GM12878 (cell line): ENCODE measurements around the gene LIN7B. TPM values are rescaled to one million over a fixed set of nuclear protein-coding genes. Genes with fewer than 3 reads are reported as not detected.

Experiments
- ATAC-seq: fragments of 200-7000 bp; cut with Tn5 transposase; 3 replicates; pipeline ENCODE4 v1.9.1; 2020; ENCODE audit warnings: mild to moderate bottlenecking, moderate library complexity
- BruUV-seq: library from RNA; stranded (reverse); fragments of 400-500 nt; replicated peaks from 2 replicates; lab custom pipeline; 2021; lab: Mats Ljungman, UMichigan
- CTCF ChIA-PET: fragments of 300-600 bp; sonication (Branson Sonifier 250); formaldehyde crosslinking; extraction: SDS; loops from one replicate; lab custom pipeline; 2021; ENCODE audit warnings: inconsistent platforms; lab: Yijun Ruan, JAX
- POLR2A ChIA-PET: fragments of 350-600 bp; formaldehyde crosslinking; extraction: SDS; loops from one replicate; lab custom pipeline; 2021; ENCODE audit warnings: inconsistent platforms; lab: Charles Lee
- RAD21 ChIA-PET: fragments of 300-600 bp; sonication (Branson Sonifier 250); formaldehyde crosslinking; loops from one replicate; lab custom pipeline; 2023; ENCODE audit warnings: antibody characterized with exemption; ENCODE audit not compliant: unreplicated experiment; lab: Charles Lee
- SMC1A ChIA-PET: fragments of 300-600 bp; sonication (Branson Sonifier 250); formaldehyde crosslinking; loops from one replicate; lab custom pipeline; 2023; ENCODE audit not compliant: unreplicated experiment, uncharacterized antibody; lab: Charles Lee
- DNase-seq: peaks from one replicate; pipeline ENCODE4 v3.0.0-alpha.2; 2011; ENCODE audit warnings: low read depth, low spot score
- FAIRE-seq: peaks from 3 replicates; lab custom pipeline; 2011; peaks lifted over from hg19 to GRCh38; lab: Jason Lieb, UNC
- H2AFZ ChIP-seq: 2 replicates; pipeline ENCODE4 v1.6.0; 2011; ENCODE audit warnings: low read depth, low read length, control low read depth; ENCODE audit not compliant: control insufficient read depth
- H3K27ac ChIP-seq: 2 replicates; pipeline ENCODE4 v1.5.1; 2011; ENCODE audit warnings: control low read depth; ENCODE audit not compliant: control insufficient read depth, insufficient read depth
- H3K27me3 ChIP-seq, 2 experiments: replicated peaks in 1 of 2; 2 replicates each; pipeline versions ENCODE4 v1.6.0 to v1.6.1; 2011; ENCODE audit warnings: low read length in 1 of 2; ENCODE audit not compliant: control insufficient read depth in 2 of 2, insufficient read depth in 2 of 2
- H3K36me3 ChIP-seq, 2 experiments: 2 replicates each; pipeline ENCODE4 v1.5.1; 2011; ENCODE audit warnings: low read length in 1 of 2; ENCODE audit not compliant: control insufficient read depth in 2 of 2, insufficient read depth in 2 of 2
- H3K4me1 ChIP-seq: 2 replicates; pipeline ENCODE4 v1.6.1; 2011; ENCODE audit warnings: mild to moderate bottlenecking, low read length, moderate library complexity, mixed read lengths; ENCODE audit not compliant: control insufficient read depth, insufficient read depth
- H3K4me2 ChIP-seq: 2 replicates; pipeline ENCODE4 v1.6.0; 2011; ENCODE audit warnings: control low read depth; ENCODE audit not compliant: control insufficient read depth, insufficient read depth
- H3K4me3 ChIP-seq: fragments of 200-600 bp; sonication (generic); 2 replicates; pipeline ENCODE4 v1.5.1; 2016
- H3K79me2 ChIP-seq: 2 replicates; pipeline ENCODE4 v1.6.0; 2011; ENCODE audit warnings: low read length; ENCODE audit not compliant: control insufficient read depth, insufficient read depth
- H3K9ac ChIP-seq: 2 replicates; pipeline ENCODE4 v1.8.0; 2011; ENCODE audit warnings: low read length, control low read depth, mixed read lengths; ENCODE audit not compliant: control insufficient read depth, insufficient read depth
- H3K9me3 ChIP-seq: replicated peaks from 3 replicates; pipeline ENCODE4 v1.5.1; 2011; ENCODE audit warnings: mild to moderate bottlenecking, low read length; ENCODE audit not compliant: control insufficient read depth, insufficient read depth
- H4K20me1 ChIP-seq: 2 replicates; pipeline ENCODE4 v1.6.0; 2011; ENCODE audit not compliant: control insufficient read depth, insufficient read depth
- ATF2 ChIP-seq: IDR thresholded peaks from 2 replicates; pipeline ENCODE4 v1.6.1; 2012; ENCODE audit warnings: low read length, inconsistent platforms
- POLR2A ChIP-seq: IDR thresholded peaks from 2 replicates; pipeline ENCODE4 v1.6.1; 2011; ENCODE audit warnings: low read depth, mild to moderate bottlenecking, low read length
- TCF12 ChIP-seq: IDR thresholded peaks from 2 replicates; pipeline ENCODE4 v1.6.1; 2011; ENCODE audit warnings: low read depth, mild to moderate bottlenecking, low read length
- YY1 ChIP-seq: IDR thresholded peaks from 2 replicates; pipeline ENCODE4 v1.6.1; 2011; ENCODE audit warnings: low read depth, mild to moderate bottlenecking, low read length
- WGBS: methylation state at CpG from one replicate; pipeline ENCODE4 v1.1.6; 2016; ENCODE audit warnings: low lambda C conversion rate; ENCODE audit not compliant: insufficient replicate concordance, insufficient coverage; ENCODE audit errors: missing lambda C conversion rate; 5-methylcytosine and 5-hydroxymethylcytosine counted together
- in situ Hi-C: fragments of 300-500 bp; cut with MboI; formaldehyde crosslinking; loops from 9 replicates; pipeline ENCODE4 v1.14.3; 2018; ENCODE audit warnings: mixed read lengths
- intact Hi-C: fragments of 100-400 bp; cut with micrococcal nuclease; formaldehyde crosslinking; loops from one replicate; pipeline ENCODE4 v1.14.2; 2022; ENCODE audit not compliant: unreplicated experiment
- polyA plus RNA-seq, 11 experiments: library from polyadenylated mRNA; depleted of rRNA in 4 of 11; unstranded in 6 of 11; stranded (reverse) in 5 of 11; fragments of >200 nt; fragmentation: Nextera tagmentation in 4 of 11; fragmentation: Illumina TruSeq in 1 of 11; extraction: Ambion mirVana in 4 of 11; extraction: Trizol in 1 of 11; gene quantifications; 1 replicate in 1 of 11; 2 replicates in 10 of 11; pipeline versions ENCODE4 v1.2.1 to v1.2.3, GENCODE V29; 2011 to 2016; ENCODE audit warnings: inconsistent platforms in 2 of 11, missing spikeins in 2 of 11, low read depth in 1 of 11
- total RNA-seq, 4 experiments: library from RNA; depleted of rRNA in 3 of 4; stranded (reverse); fragments of >200 nt in 3 of 4; fragmentation: Illumina TruSeq in 1 of 4; extraction: Trizol in 1 of 4; gene quantifications; 2 replicates each; pipeline versions ENCODE4 v1.2.1 to v1.2.3, GENCODE V29; 2013 to 2021
- TF ChIP-seq, protein P1 (sequence below): IDR thresholded peaks from 2 replicates; pipeline ENCODE4 v1.6.1; 2011; ENCODE audit warnings: borderline replicate concordance, low read depth, mild to moderate bottlenecking, moderate library complexity, mixed read lengths, low read length; ENCODE audit not compliant: insufficient read depth; ENCODE audit errors: extremely low read length

Gene LIN7B
- total and polyA plus RNA-seq, 10 of the 15 experiments (the other 5 are each of a cell fraction or from before 2014, with no cell fraction given), result 0.15 to 3.5 (median 1.6) TPM; not detected in 2

GRCh38 chr19:49160450-49161189, 46.5 kb downstream of the LIN7B start:
- H3K9ac ChIP-seq, result no peak overlapping the region
- POLR2A ChIA-PET, result interaction anchor here (0.5 kb wide), 1 partner anchor 85 kb away, joined by 5 read pairs; no protein-coding TSS in a partner anchor

More at GRCh38 chr19:49160450-49161189, 46.5 kb downstream of the LIN7B start:
- no peak overlapping the region for H3K4me3 ChIP-seq
- no peak for ATAC-seq
- ChIA-PET SMC1A (no interaction called here), CTCF (interaction anchor here (0.9 to 1.6 kb wide), 2 partner anchors 14 to 38 kb away, joined by 3 read pairs; no protein-coding TSS in a partner anchor), RAD21 (no interaction called here)
- no peaks in the 10 kb centered on the region for H3K36me3 ChIP-seq
- H3K79me2 ChIP-seq, result no peaks in the 10 kb centered on the region
- DNase-seq, result no peak
- H3K9me3 ChIP-seq, result no peaks in the 10 kb centered on the region
- peaks cover 0 to 5% of the 10 kb centered on the region in 2 experiments; a peak in 3 of 4 replicates for H3K27me3 ChIP-seq
- intact Hi-C loops (no loop called here), in situ Hi-C loops (no loop called here)
- H4K20me1 ChIP-seq, result no peaks in the 10 kb centered on the region
- H2AFZ ChIP-seq, result no peak overlapping the region
- H3K27ac ChIP-seq, result no peak overlapping the region
- 37% methylated on average over 11 of the region's 13 CpGs for WGBS
- no peak for FAIRE-seq
- no peak overlapping the region for H3K4me2 ChIP-seq
- TF ChIP-seq, protein P1, sequence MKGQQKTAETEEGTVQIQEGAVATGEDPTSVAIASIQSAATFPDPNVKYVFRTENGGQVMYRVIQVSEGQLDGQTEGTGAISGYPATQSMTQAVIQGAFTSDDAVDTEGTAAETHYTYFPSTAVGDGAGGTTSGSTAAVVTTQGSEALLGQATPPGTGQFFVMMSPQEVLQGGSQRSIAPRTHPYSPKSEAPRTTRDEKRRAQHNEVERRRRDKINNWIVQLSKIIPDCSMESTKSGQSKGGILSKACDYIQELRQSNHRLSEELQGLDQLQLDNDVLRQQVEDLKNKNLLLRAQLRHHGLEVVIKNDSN, result no peak
- TF ChIP-seq YY1, result no peak
- TF ChIP-seq ATF2, result no peak
- TF ChIP-seq POLR2A, result no peak
- no peak for TF ChIP-seq TCF12
- no TSS peak for BruUV-seq
- H3K4me1 ChIP-seq, result no peaks in the 10 kb centered on the region
